ENCODE data around the gene DBF4B. TPM values are rescaled to one million over a fixed set of nuclear protein-coding genes. Genes with fewer than 3 reads are reported as not detected.
A peak's percentile ranks its signal among the peaks of the same experiment; 100 is the strongest.

Gene DBF4B
- total and polyA plus RNA-seq, 5 experiments from 2014 or later = 0.55 to 9.2 (median 1.2) TPM

GRCh38 chr17:44788139-44788538, 79.7 kb downstream of the DBF4B start:
- Mint-ChIP-seq H3K36me3 (no peaks in the 10 kb centered on the region), H3K4me1 (no peaks in the 10 kb centered on the region), H3K4me3 (no peak overlapping the region), H3K27ac (no peak overlapping the region), H3K9me3 (no peaks in the 10 kb centered on the region), H3K27me3 (no peaks in the 10 kb centered on the region)
- POLR2A ChIA-PET = no interaction called here
- no peak for ATAC-seq
- DNase-seq = no peak

- peaks cover 0 to 4% (median 0%) of the 10 kb centered on the region in 5 donors for H3K27me3 Mint-ChIP-seq
- H3K4me1 Mint-ChIP-seq = no peaks in the 10 kb centered on the region
- no peak overlapping the region for H3K4me3 Mint-ChIP-seq
- DNase-seq (no peak), ATAC-seq (no peak)
- H3K36me3 Mint-ChIP-seq = no peaks in the 10 kb centered on the region
- no peak overlapping the region for H3K27ac Mint-ChIP-seq
- H3K9me3 Mint-ChIP-seq = no peaks in the 10 kb centered on the region
- POLR2A ChIA-PET = interaction anchor here (0.6 to 0.7 kb wide), 2 partner anchors 12 to 74 kb away, joined by 3 to 5 read pairs; no protein-coding TSS in a partner anchor
Observed at GRCh38 chr17:44792276-44792675, 83.8 kb downstream of the DBF4B start.

GRCh38 chr17:44793885-44794842, 85.7 kb downstream of the DBF4B start:
- ATAC-seq (no peak), DNase-seq (no peak)
- H3K36me3 Mint-ChIP-seq = no peaks in the 10 kb centered on the region
- peaks cover 0 to 4% (median 0%) of the 10 kb centered on the region in 5 donors for H3K27me3 Mint-ChIP-seq
- H3K4me3 Mint-ChIP-seq = no peak overlapping the region
- H3K27ac Mint-ChIP-seq = no peak overlapping the region
- H3K9me3 Mint-ChIP-seq = no peaks in the 10 kb centered on the region
- H3K4me1 Mint-ChIP-seq = no peaks in the 10 kb centered on the region
- POLR2A ChIA-PET = no interaction called here

GRCh38 chr17:44794851-44795413, 86.5 kb downstream of the DBF4B start:
- Mint-ChIP-seq H3K36me3 (no peaks in the 10 kb centered on the region), H3K9me3 (no peaks in the 10 kb centered on the region), H3K27me3 (peaks cover 0 to 4% (median 0%) of the 10 kb centered on the region in 5 donors), H3K4me1 (no peaks in the 10 kb centered on the region), H3K27ac (no peak overlapping the region), H3K4me3 (no peak overlapping the region)
- no peak for ATAC-seq
- POLR2A ChIA-PET = no interaction called here
- DNase-seq = no peak

- Mint-ChIP-seq H3K4me1 (no peaks in the 10 kb centered on the region), H3K9me3 (no peaks in the 10 kb centered on the region), H3K4me3 (no peak overlapping the region), H3K36me3 (no peaks in the 10 kb centered on the region), H3K27ac (no peak overlapping the region), H3K27me3 (peaks cover 0 to 4% (median 0%) of the 10 kb centered on the region in 5 donors)
- ATAC-seq (no peak), DNase-seq (no peak)
- POLR2A ChIA-PET = no interaction called here
Observed at GRCh38 chr17:44795421-44795820, 87.0 kb downstream of the DBF4B start.

- H3K4me1 Mint-ChIP-seq = no peaks in the 10 kb centered on the region
- POLR2A ChIA-PET = no interaction called here
Observed at GRCh38 chr17:44795928-44796327, 87.5 kb downstream of the DBF4B start.

GRCh38 chr17:44796731-44797130, 88.3 kb downstream of the DBF4B start:
- Mint-ChIP-seq H3K36me3 (no peaks in the 10 kb centered on the region), H3K27me3 (peaks cover 0 to 4% (median 0%) of the 10 kb centered on the region in 5 donors), H3K27ac (no peak overlapping the region), H3K4me3 (no peak overlapping the region), H3K4me1 (no peaks in the 10 kb centered on the region), H3K9me3 (no peaks in the 10 kb centered on the region)
- POLR2A ChIA-PET = no interaction called here
- ATAC-seq (no peak), DNase-seq (no peak)

More at GRCh38 chr17:44795928-44796327, 87.5 kb downstream of the DBF4B start:
- H3K4me3 Mint-ChIP-seq = no peak overlapping the region
- ATAC-seq (no peak), DNase-seq (no peak)
- no peaks in the 10 kb centered on the region for H3K9me3 Mint-ChIP-seq
- peak overlapping the region in 1 of 10 donors; percentile 9 for H3K27ac Mint-ChIP-seq
- H3K36me3 Mint-ChIP-seq = no peaks in the 10 kb centered on the region
- H3K27me3 Mint-ChIP-seq = peaks cover 0 to 4% (median 0%) of the 10 kb centered on the region in 5 donors

GRCh38 chr17:44797802-44798201, 89.3 kb downstream of the DBF4B start:
- H3K9me3 Mint-ChIP-seq = no peaks in the 10 kb centered on the region
- POLR2A ChIA-PET = no interaction called here
- no peaks in the 10 kb centered on the region for H3K36me3 Mint-ChIP-seq
- ATAC-seq = no peak
- H3K4me1 Mint-ChIP-seq = no peaks in the 10 kb centered on the region
- H3K4me3 Mint-ChIP-seq = no peak overlapping the region
- H3K27ac Mint-ChIP-seq = no peak overlapping the region
- peaks cover 0 to 4% (median 0%) of the 10 kb centered on the region in 5 donors for H3K27me3 Mint-ChIP-seq
- no peak for DNase-seq

- DNase-seq (no peak), ATAC-seq (no peak)
- H3K27ac Mint-ChIP-seq = no peak overlapping the region
- no peaks in the 10 kb centered on the region for H3K4me1 Mint-ChIP-seq
- POLR2A ChIA-PET = no interaction called here
- no peaks in the 10 kb centered on the region for H3K9me3 Mint-ChIP-seq
- H3K27me3 Mint-ChIP-seq = peaks cover 0 to 4% (median 0%) of the 10 kb centered on the region in 5 donors
- no peaks in the 10 kb centered on the region for H3K36me3 Mint-ChIP-seq
- no peak overlapping the region for H3K4me3 Mint-ChIP-seq
Observed at GRCh38 chr17:44798356-44798755, 89.9 kb downstream of the DBF4B start.

Other genes with a start within 250 kb of the DBF4B start
- 10 to 100 TPM; 73.1 to 94.8 TPM for gene GPATCH8, start 205.3 kb upstream of the DBF4B start, total RNA-seq
- gene GPATCH8, start 205.3 kb upstream of the DBF4B start, polyA plus RNA-seq = 10 to 100 TPM; 32.9 to 61.4 (median 44.7) TPM
- under 1 TPM; 0.16 to 0.34 TPM for gene FZD2, start 151.2 kb upstream of the DBF4B start, total RNA-seq
- gene FZD2, start 151.2 kb upstream of the DBF4B start, polyA plus RNA-seq = under 1 TPM in 1 of 3 donors, not detected in 2; 0.24 TPM
- not detected for gene MEIOC, start 52.2 kb upstream of the DBF4B start, total RNA-seq
- gene MEIOC, start 52.2 kb upstream of the DBF4B start, polyA plus RNA-seq = under 1 TPM; 0.17 to 0.34 (median 0.25) TPM
- gene CCDC43, start 18.9 kb upstream of the DBF4B start, total RNA-seq = 10 to 100 TPM; 20.2 to 20.5 TPM
- gene CCDC43, start 18.9 kb upstream of the DBF4B start, polyA plus RNA-seq = 10 to 100 TPM in 2 of 3 donors, 1 to 10 TPM in 1; 9.6 to 12.6 (median 11.4) TPM
- gene ADAM11, start 50.3 kb downstream of the DBF4B start, total RNA-seq = under 1 TPM; 0.86 to 0.93 TPM
- gene ADAM11, start 50.3 kb downstream of the DBF4B start, polyA plus RNA-seq = under 1 TPM; 0.17 to 0.46 (median 0.19) TPM
- gene GJC1, start 121.6 kb downstream of the DBF4B start, total RNA-seq = not detected
- gene GJC1, start 121.6 kb downstream of the DBF4B start, polyA plus RNA-seq = not detected
- not detected for gene HIGD1B, start 139.2 kb downstream of the DBF4B start, total RNA-seq
- gene HIGD1B, start 139.2 kb downstream of the DBF4B start, polyA plus RNA-seq = under 1 TPM in 2 of 3 donors, not detected in 1; 0.35 to 0.75 TPM
- 100 to 1,000 TPM; 101 to 113 TPM for gene EFTUD2, start 190.8 kb downstream of the DBF4B start, total RNA-seq
- gene EFTUD2, start 190.8 kb downstream of the DBF4B start, polyA plus RNA-seq = 10 to 100 TPM; 57.0 to 79.0 (median 68.3) TPM
- gene GFAP, start 206.8 kb downstream of the DBF4B start, total RNA-seq = not detected
- under 1 TPM in 2 of 3 donors, not detected in 1; 0.06 to 0.24 TPM for gene GFAP, start 206.8 kb downstream of the DBF4B start, polyA plus RNA-seq
- gene KIF18B, start 239.1 kb downstream of the DBF4B start, total RNA-seq = not detected
- gene KIF18B, start 239.1 kb downstream of the DBF4B start, polyA plus RNA-seq = not detected